ENCODE results near the gene ARHGAP40.

DNA sequence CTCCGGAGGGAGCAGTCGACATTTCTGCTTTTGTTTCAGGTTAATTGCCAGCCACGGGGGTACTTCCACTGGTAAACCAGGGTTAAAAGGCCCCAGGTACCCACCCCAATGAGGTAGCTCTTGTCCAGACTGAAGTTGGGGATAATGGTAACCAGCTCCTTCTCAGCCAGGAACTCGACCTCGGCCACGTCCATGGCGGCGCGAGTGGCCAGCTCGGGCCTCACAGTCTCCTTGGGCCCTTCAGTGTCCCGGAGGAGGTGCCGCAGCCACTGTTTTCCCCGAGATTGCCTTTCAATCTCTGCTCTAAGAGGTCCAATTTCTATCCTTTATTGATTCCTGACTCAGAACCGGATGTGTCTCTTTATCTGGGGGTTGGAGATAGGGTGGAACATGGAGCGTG, 13.7 kb downstream of the ARHGAP40 start:
- no peak for TF ChIP-seq KDM4B (CRISPR knock-in tag; IDR thresholded peaks at IDR 0.05)
- TF ChIP-seq CTCF (CRISPR knock-in tag; IDR thresholded peaks at IDR 0.05), result no peak
- TF ChIP-seq BRF2 (CRISPR knock-in tag; IDR thresholded peaks at IDR 0.05), result no peak
